Hepatocyte (in vitro differentiated cells): ENCODE data around the gene ARVCF. TPM values are rescaled to one million over a fixed set of nuclear protein-coding genes. Genes with fewer than 3 reads are reported as not detected.

Source experiments
- DNase-seq: peaks from one replicate; pipeline ENCODE4 v3.0.0-alpha.2; 2016; ENCODE audit warnings: low spot score
- H2AFZ ChIP-seq: fragments of 200-600 bp; sonication (generic); 2 replicates; pipeline ENCODE4 v1.6.0; 2016; ENCODE audit warnings: antibody characterized with exemption, mild to moderate bottlenecking
- H3K27ac ChIP-seq: fragments of 200-600 bp; sonication (generic); 2 replicates; pipeline ENCODE4 v1.5.1; 2016; ENCODE audit warnings: mild to moderate bottlenecking
- H3K27me3 ChIP-seq: fragments of 200-600 bp; sonication (generic); 2 replicates; pipeline ENCODE4 v1.6.1; 2016
- H3K36me3 ChIP-seq: fragments of 200-600 bp; sonication (generic); replicated peaks from 2 replicates; pipeline ENCODE4 v1.5.1; 2016; ENCODE audit warnings: low read depth; ENCODE audit not compliant: insufficient read depth
- H3K4me1 ChIP-seq: fragments of 200-600 bp; sonication (generic); 2 replicates; pipeline ENCODE4 v1.5.1; 2016; ENCODE audit warnings: mild to moderate bottlenecking, moderate library complexity; ENCODE audit not compliant: insufficient read depth
- H3K4me2 ChIP-seq: fragments of 200-600 bp; sonication (generic); 2 replicates; pipeline ENCODE4 v1.6.0; 2016
- H3K4me3 ChIP-seq: fragments of 200-600 bp; sonication (generic); 2 replicates; pipeline ENCODE4 v1.5.1; 2016; ENCODE audit warnings: mild to moderate bottlenecking
- H3K79me2 ChIP-seq: fragments of 200-600 bp; sonication (generic); 2 replicates; pipeline ENCODE4 v1.6.0; 2017; ENCODE audit warnings: mild to moderate bottlenecking
- H3K9me2 ChIP-seq: fragments of 200-600 bp; sonication (generic); replicated peaks from 2 replicates; pipeline ENCODE4 v1.6.0; 2017; ENCODE audit warnings: mild to moderate bottlenecking; ENCODE audit not compliant: insufficient read depth
- H3K9me3 ChIP-seq: fragments of 200-600 bp; sonication (generic); 2 replicates; pipeline ENCODE4 v1.5.1; 2016; ENCODE audit warnings: low read depth, mild to moderate bottlenecking
- H4K20me1 ChIP-seq: fragments of 200-600 bp; sonication (generic); 2 replicates; pipeline ENCODE4 v1.6.0; 2016; ENCODE audit warnings: mild to moderate bottlenecking; ENCODE audit not compliant: insufficient read depth, poor library complexity, severe bottlenecking
- EZH2 ChIP-seq: fragments of 200-600 bp; sonication (generic); IDR thresholded peaks from 2 replicates; pipeline ENCODE4 v1.6.1; 2016; ENCODE audit warnings: antibody characterized with exemption, mild to moderate bottlenecking, borderline replicate concordance
- EZH2phosphoT487 ChIP-seq: fragments of 200-600 bp; sonication (generic); IDR thresholded peaks from one replicate; pipeline ENCODE4 v1.6.1; 2018; ENCODE audit warnings: antibody characterized with exemption, mild to moderate bottlenecking, low read depth, moderate library complexity; ENCODE audit not compliant: unreplicated experiment, severe bottlenecking
- WGBS: methylation state at CpG from one replicate; pipeline ENCODE4 v1.1.6; 2016; ENCODE audit warnings: low lambda C conversion rate; ENCODE audit errors: missing lambda C conversion rate; 5-methylcytosine and 5-hydroxymethylcytosine counted together
- polyA plus RNA-seq: library from polyadenylated mRNA; unstranded; fragments of >200 nt; fragmentation: Nextera tagmentation; extraction: Ambion mirVana; gene quantifications from 2 replicates; pipeline ENCODE4 v1.2.1, GENCODE V29; 2016
- total RNA-seq: library from RNA; depleted of rRNA; stranded (reverse); fragments of >200 nt; gene quantifications from 2 replicates; pipeline ENCODE4 v1.2.3, GENCODE V29; 2014
- TF ChIP-seq, protein P1 (sequence below): fragments of 200-600 bp; sonication (generic); IDR thresholded peaks from 2 replicates; pipeline ENCODE4 v1.5.1; 2016; ENCODE audit warnings: antibody characterized with exemption, mild to moderate bottlenecking; ENCODE audit not compliant: poor library complexity

Gene ARVCF
- total and polyA plus RNA-seq, 2 experiments from 2014 or later: 23.8 to 32.5 TPM

DNA sequence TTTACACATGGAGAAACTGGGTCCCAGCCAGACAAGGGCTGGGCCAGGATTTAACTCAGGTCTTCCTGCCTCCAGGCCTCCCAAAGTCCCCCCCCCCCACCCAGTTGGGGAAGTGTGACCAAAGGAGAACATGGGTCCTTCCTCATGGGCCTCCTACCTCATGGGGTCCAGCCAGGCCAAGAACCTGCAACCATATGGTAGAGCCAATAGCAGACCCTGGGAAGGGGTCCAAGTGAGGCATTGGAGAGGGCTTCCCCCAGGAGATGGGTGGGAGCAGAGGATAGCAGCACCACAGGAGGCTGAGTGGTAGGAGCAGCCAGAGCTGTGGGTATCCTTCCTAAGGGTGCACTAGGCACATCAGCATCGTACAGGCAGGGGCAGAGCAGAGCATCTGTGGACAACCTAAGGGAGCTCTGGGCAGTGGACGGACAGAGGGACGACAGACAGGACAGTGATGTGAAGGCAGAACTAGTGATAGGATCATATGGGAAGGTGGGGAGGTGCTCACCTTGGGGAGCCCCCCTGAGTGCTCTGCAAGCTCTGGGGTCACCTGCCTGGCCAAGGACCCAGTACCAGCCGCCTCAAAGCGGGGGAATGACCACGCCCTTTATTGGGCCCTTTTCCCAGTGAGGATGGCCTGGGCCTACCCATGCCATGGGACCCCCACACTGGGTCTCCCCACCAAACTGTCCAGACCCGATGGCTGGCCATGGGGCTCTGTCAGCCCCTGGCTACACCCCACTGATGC, 4.5 kb downstream of the ARVCF start:
- H3K9me3 ChIP-seq: no peaks in the 10 kb centered on the region
- H3K79me2 ChIP-seq: no peaks in the 10 kb centered on the region
- H4K20me1 ChIP-seq: no peaks in the 10 kb centered on the region
- peaks cover 2% of the 10 kb centered on the region for H3K4me1 ChIP-seq
- no peak for DNase-seq
- H3K27ac ChIP-seq: no peak overlapping the region
- WGBS: 95% methylated on average over 7 of the region's 7 CpGs
- H3K27me3 ChIP-seq: peaks cover 11% of the 10 kb centered on the region
- no peaks in the 10 kb centered on the region for H3K36me3 ChIP-seq
- no peak overlapping the region for H3K4me2 ChIP-seq
- H3K4me3 ChIP-seq: no peak overlapping the region
- no peak overlapping the region for H2AFZ ChIP-seq
- no peaks in the 10 kb centered on the region for H3K9me2 ChIP-seq
- TF ChIP-seq, protein P1, sequence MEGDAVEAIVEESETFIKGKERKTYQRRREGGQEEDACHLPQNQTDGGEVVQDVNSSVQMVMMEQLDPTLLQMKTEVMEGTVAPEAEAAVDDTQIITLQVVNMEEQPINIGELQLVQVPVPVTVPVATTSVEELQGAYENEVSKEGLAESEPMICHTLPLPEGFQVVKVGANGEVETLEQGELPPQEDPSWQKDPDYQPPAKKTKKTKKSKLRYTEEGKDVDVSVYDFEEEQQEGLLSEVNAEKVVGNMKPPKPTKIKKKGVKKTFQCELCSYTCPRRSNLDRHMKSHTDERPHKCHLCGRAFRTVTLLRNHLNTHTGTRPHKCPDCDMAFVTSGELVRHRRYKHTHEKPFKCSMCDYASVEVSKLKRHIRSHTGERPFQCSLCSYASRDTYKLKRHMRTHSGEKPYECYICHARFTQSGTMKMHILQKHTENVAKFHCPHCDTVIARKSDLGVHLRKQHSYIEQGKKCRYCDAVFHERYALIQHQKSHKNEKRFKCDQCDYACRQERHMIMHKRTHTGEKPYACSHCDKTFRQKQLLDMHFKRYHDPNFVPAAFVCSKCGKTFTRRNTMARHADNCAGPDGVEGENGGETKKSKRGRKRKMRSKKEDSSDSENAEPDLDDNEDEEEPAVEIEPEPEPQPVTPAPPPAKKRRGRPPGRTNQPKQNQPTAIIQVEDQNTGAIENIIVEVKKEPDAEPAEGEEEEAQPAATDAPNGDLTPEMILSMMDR: no peak
- TF ChIP-seq EZH2 (no peak), EZH2phosphoT487 (no peak)

DNA sequence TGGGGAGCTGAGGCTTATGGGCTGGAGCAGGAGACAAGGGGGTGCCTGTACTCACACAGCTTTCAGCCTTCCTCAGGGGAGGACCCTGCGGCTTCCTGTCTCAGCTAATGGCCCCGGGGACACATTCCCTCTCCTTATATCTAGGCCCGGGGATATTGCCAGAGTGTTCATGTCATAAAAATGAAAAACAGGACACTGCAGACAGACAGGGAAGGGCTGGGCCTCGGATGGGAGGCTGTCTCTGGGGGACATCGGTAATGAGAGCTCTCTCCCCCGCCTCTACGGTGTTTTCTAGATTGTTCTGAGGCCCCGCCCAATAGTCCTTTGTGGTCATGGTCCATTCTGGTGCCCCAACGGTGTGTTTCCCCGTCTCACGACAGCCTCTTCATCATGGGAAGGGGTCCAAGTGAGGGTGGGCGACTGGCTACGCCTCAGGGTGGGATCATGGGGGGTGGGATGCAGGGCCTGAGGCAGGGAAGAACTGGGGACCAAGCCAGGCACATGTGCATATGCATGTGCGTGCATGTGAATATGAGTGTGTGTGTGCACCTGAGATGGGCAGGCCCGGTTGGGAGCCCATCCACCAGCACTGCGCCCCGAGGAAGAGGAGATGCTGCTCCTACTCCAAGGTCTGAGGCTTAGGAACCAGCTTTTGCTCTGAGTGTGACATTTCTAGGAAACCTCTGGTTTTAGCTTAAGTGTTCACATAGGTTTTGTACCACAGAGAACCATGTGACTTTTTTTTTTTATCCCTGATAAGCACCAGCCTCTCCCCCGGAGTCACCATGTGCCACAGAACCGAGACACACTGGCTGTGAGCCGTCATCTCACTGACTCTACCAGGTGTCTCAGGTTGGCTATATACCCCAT, 5.3 kb downstream of the ARVCF start:
- peaks cover 11% of the 10 kb centered on the region for H3K27me3 ChIP-seq
- H2AFZ ChIP-seq: no peak overlapping the region
- no peak overlapping the region for H3K27ac ChIP-seq
- no peaks in the 10 kb centered on the region for H3K4me1 ChIP-seq
- H3K4me3 ChIP-seq: no peak overlapping the region
- H3K79me2 ChIP-seq: no peaks in the 10 kb centered on the region
- H3K9me3 ChIP-seq: no peaks in the 10 kb centered on the region
- DNase-seq: no peak
- no peaks in the 10 kb centered on the region for H3K9me2 ChIP-seq
- H3K36me3 ChIP-seq: no peaks in the 10 kb centered on the region
- no peak overlapping the region for H3K4me2 ChIP-seq
- TF ChIP-seq EZH2phosphoT487 (no peak), EZH2 (no peak)
- TF ChIP-seq, protein P1: no peak
- no peaks in the 10 kb centered on the region for H4K20me1 ChIP-seq
- WGBS: 79% methylated on average over 20 of the region's 20 CpGs

DNA sequence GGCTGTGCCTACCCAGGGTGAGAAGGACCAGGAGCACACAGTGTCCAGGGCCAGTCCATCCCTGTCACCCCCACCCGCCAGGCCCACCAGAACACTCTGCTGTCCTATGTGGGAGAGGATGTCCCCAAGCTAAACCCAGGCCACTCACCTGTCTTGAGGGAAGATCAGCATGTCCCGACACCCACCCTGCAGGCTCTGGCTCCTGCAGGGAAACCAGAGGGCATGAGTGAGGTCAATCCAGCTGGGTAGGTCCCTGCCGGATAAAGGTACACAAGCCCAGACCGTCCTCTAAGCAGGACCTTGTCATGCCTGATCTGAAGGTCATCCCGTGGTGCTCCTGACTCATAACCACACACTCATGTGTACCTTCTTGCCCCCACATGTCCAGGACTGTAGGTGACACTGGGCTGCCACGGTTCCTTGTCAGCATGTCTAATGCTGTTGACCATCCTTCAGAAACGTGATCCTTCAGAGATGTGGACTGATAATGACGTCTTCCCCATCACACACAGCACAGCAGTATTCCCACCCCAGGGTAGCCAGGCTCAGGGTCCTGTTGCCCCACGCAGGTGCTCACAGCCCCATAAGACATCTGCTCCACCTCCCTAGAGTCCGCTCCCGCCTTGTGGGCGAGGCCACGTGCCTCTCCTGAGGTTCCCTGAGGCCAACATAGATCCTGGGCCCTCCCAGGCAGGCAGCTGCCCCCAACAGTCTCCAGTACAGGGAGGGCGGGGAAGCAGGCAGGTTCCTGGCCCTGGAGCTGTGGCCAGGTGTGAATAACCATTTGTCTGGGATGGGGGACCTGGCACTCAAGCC, 6.1 kb downstream of the ARVCF start:
- TF ChIP-seq EZH2phosphoT487 (no peak), EZH2 (no peak)
- TF ChIP-seq, protein P1: no peak
- WGBS: 81% methylated on average over 14 of the region's 14 CpGs
- Histone ChIP-seq H3K4me1 (no peaks in the 10 kb centered on the region), H3K9me3 (no peaks in the 10 kb centered on the region), H4K20me1 (no peaks in the 10 kb centered on the region), H2AFZ (no peak overlapping the region), H3K4me2 (no peak overlapping the region), H3K79me2 (no peaks in the 10 kb centered on the region), H3K27ac (no peak overlapping the region), H3K9me2 (no peaks in the 10 kb centered on the region), H3K4me3 (no peak overlapping the region), H3K27me3 (peaks cover 6% of the 10 kb centered on the region), H3K36me3 (no peaks in the 10 kb centered on the region)
- no peak for DNase-seq
